GM12878 (cell line): ENCODE measurements around the gene KAT2A. TPM values are rescaled to one million over a fixed set of nuclear protein-coding genes. Genes with fewer than 3 reads are reported as not detected.
A peak's percentile ranks its signal among the peaks of the same experiment; 100 is the strongest.

Source experiments
- ATAC-seq: fragments of 200-7000 bp; cut with Tn5 transposase; 3 replicates; pipeline ENCODE4 v1.9.1; 2020; ENCODE audit warnings: mild to moderate bottlenecking, moderate library complexity
- BruUV-seq: library from RNA; stranded (reverse); fragments of 400-500 nt; replicated peaks from 2 replicates; lab custom pipeline; 2021; lab: Mats Ljungman, UMichigan
- CTCF ChIA-PET: fragments of 300-600 bp; sonication (Branson Sonifier 250); formaldehyde crosslinking; extraction: SDS; loops from one replicate; lab custom pipeline; 2021; ENCODE audit warnings: inconsistent platforms; lab: Yijun Ruan, JAX
- POLR2A ChIA-PET: fragments of 350-600 bp; formaldehyde crosslinking; extraction: SDS; loops from one replicate; lab custom pipeline; 2021; ENCODE audit warnings: inconsistent platforms; lab: Charles Lee
- RAD21 ChIA-PET: fragments of 300-600 bp; sonication (Branson Sonifier 250); formaldehyde crosslinking; loops from one replicate; lab custom pipeline; 2023; ENCODE audit warnings: antibody characterized with exemption; ENCODE audit not compliant: unreplicated experiment; lab: Charles Lee
- SMC1A ChIA-PET: fragments of 300-600 bp; sonication (Branson Sonifier 250); formaldehyde crosslinking; loops from one replicate; lab custom pipeline; 2023; ENCODE audit not compliant: unreplicated experiment, uncharacterized antibody; lab: Charles Lee
- DNase-seq: peaks from one replicate; pipeline ENCODE4 v3.0.0-alpha.2; 2011; ENCODE audit warnings: low read depth, low spot score
- FAIRE-seq: peaks from 3 replicates; lab custom pipeline; 2011; peaks lifted over from hg19 to GRCh38; lab: Jason Lieb, UNC
- H2AFZ ChIP-seq: 2 replicates; pipeline ENCODE4 v1.6.0; 2011; ENCODE audit warnings: low read depth, low read length, control low read depth; ENCODE audit not compliant: control insufficient read depth
- H3K27ac ChIP-seq: 2 replicates; pipeline ENCODE4 v1.5.1; 2011; ENCODE audit warnings: control low read depth; ENCODE audit not compliant: control insufficient read depth, insufficient read depth
- H3K27me3 ChIP-seq, 2 experiments: replicated peaks in 1 of 2; 2 replicates each; pipeline versions ENCODE4 v1.6.0 to v1.6.1; 2011; ENCODE audit warnings: low read length in 1 of 2; ENCODE audit not compliant: control insufficient read depth in 2 of 2, insufficient read depth in 2 of 2
- H3K36me3 ChIP-seq, 2 experiments: 2 replicates each; pipeline ENCODE4 v1.5.1; 2011; ENCODE audit warnings: low read length in 1 of 2; ENCODE audit not compliant: control insufficient read depth in 2 of 2, insufficient read depth in 2 of 2
- H3K4me1 ChIP-seq: 2 replicates; pipeline ENCODE4 v1.6.1; 2011; ENCODE audit warnings: mild to moderate bottlenecking, low read length, moderate library complexity, mixed read lengths; ENCODE audit not compliant: control insufficient read depth, insufficient read depth
- H3K4me2 ChIP-seq: 2 replicates; pipeline ENCODE4 v1.6.0; 2011; ENCODE audit warnings: control low read depth; ENCODE audit not compliant: control insufficient read depth, insufficient read depth
- H3K4me3 ChIP-seq: fragments of 200-600 bp; sonication (generic); 2 replicates; pipeline ENCODE4 v1.5.1; 2016
- H3K79me2 ChIP-seq: 2 replicates; pipeline ENCODE4 v1.6.0; 2011; ENCODE audit warnings: low read length; ENCODE audit not compliant: control insufficient read depth, insufficient read depth
- H3K9ac ChIP-seq: 2 replicates; pipeline ENCODE4 v1.8.0; 2011; ENCODE audit warnings: low read length, control low read depth, mixed read lengths; ENCODE audit not compliant: control insufficient read depth, insufficient read depth
- H3K9me3 ChIP-seq: replicated peaks from 3 replicates; pipeline ENCODE4 v1.5.1; 2011; ENCODE audit warnings: mild to moderate bottlenecking, low read length; ENCODE audit not compliant: control insufficient read depth, insufficient read depth
- H4K20me1 ChIP-seq: 2 replicates; pipeline ENCODE4 v1.6.0; 2011; ENCODE audit not compliant: control insufficient read depth, insufficient read depth
- ETV6 ChIP-seq, 2 experiments: fragments of 450-650 bp in 1 of 2; IDR thresholded peaks in 1 of 2; conservative IDR thresholded peaks in 1 of 2; 2 replicates each; pipeline ENCODE4 v1.6.1; 2014; ENCODE audit warnings: antibody characterized with exemption in 1 of 2, borderline replicate concordance in 1 of 2, low read depth in 1 of 2, mild to moderate bottlenecking in 1 of 2, moderate library complexity in 1 of 2
- NR2C1 ChIP-seq: fragments of 450-650 bp; IDR thresholded peaks from 2 replicates; pipeline ENCODE4 v1.6.1; 2017; ENCODE audit warnings: antibody characterized with exemption, mild to moderate bottlenecking, moderate library complexity
- RAD21 ChIP-seq: IDR thresholded peaks from 2 replicates; pipeline ENCODE4 v1.6.1; 2011; ENCODE audit warnings: mild to moderate bottlenecking, low read depth, low read length, moderate library complexity; ENCODE audit not compliant: insufficient read depth
- TARDBP ChIP-seq: IDR thresholded peaks from 2 replicates; pipeline ENCODE4 v1.6.1; 2016; ENCODE audit warnings: borderline replicate concordance
- WGBS: methylation state at CpG from one replicate; pipeline ENCODE4 v1.1.6; 2016; ENCODE audit warnings: low lambda C conversion rate; ENCODE audit not compliant: insufficient replicate concordance, insufficient coverage; ENCODE audit errors: missing lambda C conversion rate; 5-methylcytosine and 5-hydroxymethylcytosine counted together
- in situ Hi-C: fragments of 300-500 bp; cut with MboI; formaldehyde crosslinking; loops from 9 replicates; pipeline ENCODE4 v1.14.3; 2018; ENCODE audit warnings: mixed read lengths
- intact Hi-C: fragments of 100-400 bp; cut with micrococcal nuclease; formaldehyde crosslinking; loops from one replicate; pipeline ENCODE4 v1.14.2; 2022; ENCODE audit not compliant: unreplicated experiment
- polyA plus RNA-seq, 11 experiments: library from polyadenylated mRNA; depleted of rRNA in 4 of 11; unstranded in 6 of 11; stranded (reverse) in 5 of 11; fragments of >200 nt; fragmentation: Nextera tagmentation in 4 of 11; fragmentation: Illumina TruSeq in 1 of 11; extraction: Ambion mirVana in 4 of 11; extraction: Trizol in 1 of 11; gene quantifications; 1 replicate in 1 of 11; 2 replicates in 10 of 11; pipeline versions ENCODE4 v1.2.1 to v1.2.3, GENCODE V29; 2011 to 2016; ENCODE audit warnings: inconsistent platforms in 2 of 11, missing spikeins in 2 of 11, low read depth in 1 of 11
- total RNA-seq, 4 experiments: library from RNA; depleted of rRNA in 3 of 4; stranded (reverse); fragments of >200 nt in 3 of 4; fragmentation: Illumina TruSeq in 1 of 4; extraction: Trizol in 1 of 4; gene quantifications; 2 replicates each; pipeline versions ENCODE4 v1.2.1 to v1.2.3, GENCODE V29; 2013 to 2021
- TF ChIP-seq, protein P1 (sequence below), 3 experiments: IDR thresholded peaks in 2 of 3; conservative IDR thresholded peaks in 1 of 3; 2 replicates each; pipeline ENCODE4 v1.5.1; 2011; ENCODE audit warnings: low read depth in 3 of 3, low read length in 3 of 3, mild to moderate bottlenecking in 3 of 3, control low read depth in 2 of 3, moderate library complexity in 2 of 3, inconsistent platforms in 1 of 3, mixed read lengths in 1 of 3; ENCODE audit not compliant: control insufficient read depth in 2 of 3, insufficient read depth in 1 of 3; ENCODE audit errors: extremely low read depth in 1 of 3
- TF ChIP-seq, protein P2 (sequence below): fragments of 450-650 bp; IDR thresholded peaks from 2 replicates; pipeline ENCODE4 v1.6.1; 2018; ENCODE audit warnings: borderline replicate concordance, mild to moderate bottlenecking; ENCODE audit not compliant: partially characterized antibody

The KAT2A gene
- total and polyA plus RNA-seq, 10 of the 15 experiments (the other 5 are each of a cell fraction or from before 2014, with no cell fraction given): 0.85 to 47.5 (median 14.6) TPM

DNA sequence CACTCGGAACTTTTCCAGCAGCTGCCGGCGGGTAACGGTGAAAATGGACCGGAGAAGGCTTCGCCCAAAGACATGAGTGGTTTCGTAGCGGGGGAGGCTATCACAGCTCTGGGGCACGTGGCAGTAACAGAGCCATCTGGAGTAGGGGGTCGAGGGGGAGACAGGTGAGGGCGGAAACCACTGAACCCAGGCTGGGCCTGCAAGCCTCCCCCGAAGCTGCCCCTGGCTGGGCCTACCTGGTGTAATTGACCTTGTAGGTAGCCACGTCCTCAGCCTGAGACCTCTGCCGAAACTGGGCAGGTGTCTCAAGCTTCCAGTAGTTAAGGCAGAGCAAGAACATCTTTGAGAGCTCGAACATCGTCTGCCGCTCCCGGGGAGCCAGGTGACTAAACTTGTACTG is 1.9 kb downstream of the KAT2A start:
- Histone ChIP-seq H4K20me1 (no peaks in the 10 kb centered on the region), H3K79me2 (peaks cover 2% of the 10 kb centered on the region; the same call in 1 of the 2 replicates), H3K36me3 (peaks cover 6 to 8% of the 10 kb centered on the region in 2 experiments; a peak in 3 of 4 replicates), H3K27me3 (no peaks in the 10 kb centered on the region), H3K4me3 (no peak overlapping the region), H3K9ac (no peak overlapping the region), H3K4me2 (no peak overlapping the region; the same call in 1 of the 2 replicates), H3K9me3 (no peaks in the 10 kb centered on the region; the same call in 2 of the 3 replicates), H3K27ac (no peak overlapping the region), H2AFZ (no peak overlapping the region), H3K4me1 (peaks cover 17% of the 10 kb centered on the region)
- in situ Hi-C loops: no loop called here
- BruUV-seq: TSS peak; percentile 77
- 85% methylated on average over 18 of the region's 18 CpGs for WGBS
- SMC1A ChIA-PET: interaction anchor here (1.1 to 5.2 kb wide), 8 partner anchors 11 to 155 kb away, joined by 3 to 53 read pairs (median 6); partner anchors contain the start of genes CNP, KCNH4 and NKIRAS2
- intact Hi-C loops: no loop called here
- no peak for FAIRE-seq
- CTCF ChIA-PET: interaction anchor here (0.6 to 7.1 kb wide), 18 partner anchors 8 to 444 kb away, joined by 3 to 138 read pairs (median 5); partner anchors contain the start of genes CNP, KCNH4, NKIRAS2 and RAB5C
- ATAC-seq: no peak
- TF ChIP-seq RAD21 (no peak), ETV6 (conservative IDR thresholded peaks at IDR 0.05 in 1 of 2, IDR thresholded peaks at IDR 0.05 in 1 of 2; ENCODE audit: borderline replicate concordance in 1 of 2, low read depth in 1 of 2) (no peak), TARDBP (no peak), NR2C1 (no peak)
- TF ChIP-seq, protein P1, sequence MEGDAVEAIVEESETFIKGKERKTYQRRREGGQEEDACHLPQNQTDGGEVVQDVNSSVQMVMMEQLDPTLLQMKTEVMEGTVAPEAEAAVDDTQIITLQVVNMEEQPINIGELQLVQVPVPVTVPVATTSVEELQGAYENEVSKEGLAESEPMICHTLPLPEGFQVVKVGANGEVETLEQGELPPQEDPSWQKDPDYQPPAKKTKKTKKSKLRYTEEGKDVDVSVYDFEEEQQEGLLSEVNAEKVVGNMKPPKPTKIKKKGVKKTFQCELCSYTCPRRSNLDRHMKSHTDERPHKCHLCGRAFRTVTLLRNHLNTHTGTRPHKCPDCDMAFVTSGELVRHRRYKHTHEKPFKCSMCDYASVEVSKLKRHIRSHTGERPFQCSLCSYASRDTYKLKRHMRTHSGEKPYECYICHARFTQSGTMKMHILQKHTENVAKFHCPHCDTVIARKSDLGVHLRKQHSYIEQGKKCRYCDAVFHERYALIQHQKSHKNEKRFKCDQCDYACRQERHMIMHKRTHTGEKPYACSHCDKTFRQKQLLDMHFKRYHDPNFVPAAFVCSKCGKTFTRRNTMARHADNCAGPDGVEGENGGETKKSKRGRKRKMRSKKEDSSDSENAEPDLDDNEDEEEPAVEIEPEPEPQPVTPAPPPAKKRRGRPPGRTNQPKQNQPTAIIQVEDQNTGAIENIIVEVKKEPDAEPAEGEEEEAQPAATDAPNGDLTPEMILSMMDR (IDR thresholded peaks at IDR 0.05 in 2 of 3, conservative IDR thresholded peaks at IDR 0.05 in 1 of 3; ENCODE audit: control insufficient read depth in 2 of 3, extremely low read depth in 1 of 3, insufficient read depth in 1 of 3, low read depth in 3 of 3, low read length in 3 of 3): no peak
- TF ChIP-seq, protein P2, sequence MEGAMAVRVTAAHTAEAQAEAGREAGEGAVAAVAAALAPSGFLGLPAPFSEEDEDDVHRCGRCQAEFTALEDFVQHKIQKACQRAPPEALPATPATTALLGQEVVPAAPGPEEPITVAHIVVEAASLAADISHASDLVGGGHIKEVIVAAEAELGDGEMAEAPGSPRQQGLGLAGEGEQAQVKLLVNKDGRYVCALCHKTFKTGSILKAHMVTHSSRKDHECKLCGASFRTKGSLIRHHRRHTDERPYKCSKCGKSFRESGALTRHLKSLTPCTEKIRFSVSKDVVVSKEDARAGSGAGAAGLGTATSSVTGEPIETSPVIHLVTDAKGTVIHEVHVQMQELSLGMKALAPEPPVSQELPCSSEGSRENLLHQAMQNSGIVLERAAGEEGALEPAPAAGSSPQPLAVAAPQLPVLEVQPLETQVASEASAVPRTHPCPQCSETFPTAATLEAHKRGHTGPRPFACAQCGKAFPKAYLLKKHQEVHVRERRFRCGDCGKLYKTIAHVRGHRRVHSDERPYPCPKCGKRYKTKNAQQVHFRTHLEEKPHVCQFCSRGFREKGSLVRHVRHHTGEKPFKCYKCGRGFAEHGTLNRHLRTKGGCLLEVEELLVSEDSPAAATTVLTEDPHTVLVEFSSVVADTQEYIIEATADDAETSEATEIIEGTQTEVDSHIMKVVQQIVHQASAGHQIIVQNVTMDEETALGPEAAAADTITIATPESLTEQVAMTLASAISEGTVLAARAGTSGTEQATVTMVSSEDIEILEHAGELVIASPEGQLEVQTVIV: no peak
- RAD21 ChIA-PET: interaction anchor here (1.1 to 4.7 kb wide), 7 partner anchors 54 to 287 kb away, joined by 4 to 78 read pairs (median 7); partner anchors contain the start of gene KCNH4
- DNase-seq: no peak
- POLR2A ChIA-PET: interaction anchor here (0.5 to 3.0 kb wide), 8 partner anchors 35 to 174 kb away, joined by 3 to 15 read pairs (median 6); partner anchors contain the start of genes CNP and KCNH4
